ENCODE results near the gene ZFYVE19.

Gene ZFYVE19

GRCh38 chr15:40775740-40776536 is 31.0 kb upstream of the ZFYVE19 start:
- DNase-seq: no peak

GRCh38 chr15:40776537-40777141 is 30.2 kb upstream of the ZFYVE19 start:
- DNase-seq: no peak

GRCh38 chr15:40782609-40783227 is 24.2 kb upstream of the ZFYVE19 start:
- DNase-seq: peak; percentile 49

GRCh38 chr15:40785164-40785563 is 21.7 kb upstream of the ZFYVE19 start:
- DNase-seq: no peak

GRCh38 chr15:40785814-40786213 is 21.1 kb upstream of the ZFYVE19 start:
- DNase-seq: no peak

GRCh38 chr15:40787344-40787841 is 19.5 kb upstream of the ZFYVE19 start:
- peak; percentile 88 for DNase-seq

- DNase-seq: no peak
Measured at GRCh38 chr15:40787991-40788390, 18.9 kb upstream of the ZFYVE19 start.

- no peak for DNase-seq
Measured at GRCh38 chr15:40789119-40789518, 17.8 kb upstream of the ZFYVE19 start.

- DNase-seq: no peak
Measured at GRCh38 chr15:40789999-40790398, 16.9 kb upstream of the ZFYVE19 start.

GRCh38 chr15:40790718-40791117 is 16.2 kb upstream of the ZFYVE19 start:
- no peak for DNase-seq

GRCh38 chr15:40792394-40792793 is 14.5 kb upstream of the ZFYVE19 start:
- no peak for DNase-seq

GRCh38 chr15:40793216-40793989 is 13.5 kb upstream of the ZFYVE19 start:
- DNase-seq: no peak

- no peak for DNase-seq
Measured at GRCh38 chr15:40796041-40796440, 10.8 kb upstream of the ZFYVE19 start.

GRCh38 chr15:40796512-40796911 is 10.4 kb upstream of the ZFYVE19 start:
- DNase-seq: no peak

GRCh38 chr15:40799523-40799922 is 7.4 kb upstream of the ZFYVE19 start:
- no peak for DNase-seq

GRCh38 chr15:40803076-40803475 is 3.8 kb upstream of the ZFYVE19 start:
- DNase-seq: no peak

GRCh38 chr15:40803688-40804087 is 3.2 kb upstream of the ZFYVE19 start:
- DNase-seq: no peak

- no peak for DNase-seq
Measured at GRCh38 chr15:40806672-40807027, 239 bp upstream of the ZFYVE19 start.

- DNase-seq: no peak
Measured at GRCh38 chr15:40807888-40808461, 1.1 kb downstream of the ZFYVE19 start.

- no peak for DNase-seq
Measured at GRCh38 chr15:40808861-40809450, 2.1 kb downstream of the ZFYVE19 start.

GRCh38 chr15:40812721-40813425 is 6.0 kb downstream of the ZFYVE19 start:
- DNase-seq: no peak
